ENCODE data around the gene ANKRD24.
"Not testable (repeated sequence)": the region's sequence is repeated elsewhere in the genome, so short reads cannot be mapped to it uniquely, and the experiment has no call there.

Gene ANKRD24

GRCh38 chr19:4144666-4145249 lies 37.7 kb upstream of the ANKRD24 start:
- Histone ChIP-seq H3K36me3 (ENCODE audit: insufficient read depth, low read length) (no peaks in the 10 kb centered on the region), H3K4me3 (no peak overlapping the region), H3K9ac (ENCODE audit: insufficient read length) (no peak overlapping the region), H3K27ac (no peak overlapping the region), H3K9me3 (ENCODE audit: low read depth, low read length) (no peaks in the 10 kb centered on the region)
- DNase-seq (ENCODE audit: low read depth, low spot score): no peak
- TF ChIP-seq FOXP2 (optimal IDR thresholded peaks at IDR 0.05; ENCODE audit: control extremely low read depth, extremely low read length, insufficient read depth): no peak
- TF ChIP-seq POLR2AphosphoS5 (IDR thresholded peaks at IDR 0.05; ENCODE audit: borderline replicate concordance, low read depth, low read length): no peak
- TF ChIP-seq EZH2 (IDR thresholded peaks at IDR 0.05): no peak

- Histone ChIP-seq H3K4me3 (no peak overlapping the region), H3K36me3 (ENCODE audit: insufficient read depth, low read length) (no peaks in the 10 kb centered on the region), H3K9me3 (ENCODE audit: low read depth, low read length) (no peaks in the 10 kb centered on the region), H3K9ac (ENCODE audit: insufficient read length) (no peak overlapping the region), H3K27ac (no peak overlapping the region)
- no peak for DNase-seq (ENCODE audit: low read depth, low spot score)
- no peak for TF ChIP-seq POLR2AphosphoS5 (IDR thresholded peaks at IDR 0.05; ENCODE audit: borderline replicate concordance, low read depth, low read length)
Measured at GRCh38 chr19:4149518-4150288, 32.8 kb upstream of the ANKRD24 start.

GRCh38 chr19:4151623-4152022 lies 30.9 kb upstream of the ANKRD24 start:
- H3K9me3 ChIP-seq (ENCODE audit: low read depth, low read length): no peaks in the 10 kb centered on the region
- no peak for DNase-seq (ENCODE audit: low read depth, low spot score)
- H3K4me3 ChIP-seq: no peak overlapping the region
- no peak overlapping the region for H3K27ac ChIP-seq
- no peak overlapping the region for H3K9ac ChIP-seq (ENCODE audit: insufficient read length)
- TF ChIP-seq EZH2 (IDR thresholded peaks at IDR 0.05) (no peak), FOXP2 (optimal IDR thresholded peaks at IDR 0.05; ENCODE audit: control extremely low read depth, extremely low read length, insufficient read depth) (no peak), POLR2AphosphoS5 (IDR thresholded peaks at IDR 0.05; ENCODE audit: borderline replicate concordance, low read depth, low read length) (no peak)
- H3K36me3 ChIP-seq (ENCODE audit: insufficient read depth, low read length): no peaks in the 10 kb centered on the region

DNA sequence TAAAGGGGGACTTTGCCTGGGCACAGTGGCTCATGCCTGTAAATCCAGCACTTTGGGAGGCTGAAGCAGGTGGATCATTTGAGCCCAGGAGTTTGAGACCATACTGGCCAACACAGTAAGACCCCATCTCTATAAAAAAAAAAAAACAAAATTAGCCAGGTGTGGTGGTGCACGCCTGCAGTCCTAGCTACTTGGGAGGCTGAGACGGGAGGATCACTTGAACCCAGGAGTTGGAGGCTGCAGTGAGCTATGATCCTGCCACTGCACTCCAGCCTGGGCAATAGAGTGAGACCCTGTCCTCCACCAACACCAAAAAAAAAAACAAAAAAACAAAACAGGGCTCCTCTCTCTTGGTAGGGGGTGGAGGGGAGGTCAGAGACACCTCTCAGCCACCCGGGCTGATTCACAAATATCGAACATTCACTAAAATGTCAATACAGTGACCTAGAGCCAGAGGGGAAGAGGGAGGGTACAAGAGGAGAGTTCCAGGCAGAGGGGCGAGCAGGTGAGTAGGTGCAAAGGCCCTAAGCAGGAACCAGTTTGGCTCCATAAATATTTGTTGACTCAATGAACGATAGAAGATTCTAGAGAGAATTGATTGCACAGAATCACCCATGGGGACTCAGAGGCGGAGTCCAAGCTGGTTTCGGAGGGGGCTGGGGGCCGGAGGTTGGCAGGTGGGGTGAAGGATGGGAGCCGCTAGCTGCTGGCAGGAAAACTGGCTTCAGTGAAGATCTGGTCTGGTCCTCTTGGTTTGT lies 30.1 kb upstream of the ANKRD24 start:
- H3K4me3 ChIP-seq: no peak overlapping the region
- no peak overlapping the region for H3K9ac ChIP-seq (ENCODE audit: insufficient read length)
- no peak overlapping the region for H3K27ac ChIP-seq
- H3K9me3 ChIP-seq (ENCODE audit: low read depth, low read length): no peaks in the 10 kb centered on the region
- no peak for DNase-seq (ENCODE audit: low read depth, low spot score)
- no peaks in the 10 kb centered on the region for H3K36me3 ChIP-seq (ENCODE audit: insufficient read depth, low read length)
- no peak for TF ChIP-seq EZH2 (IDR thresholded peaks at IDR 0.05)
- TF ChIP-seq POLR2AphosphoS5 (IDR thresholded peaks at IDR 0.05; ENCODE audit: borderline replicate concordance, low read depth, low read length): no peak
- no peak for TF ChIP-seq FOXP2 (optimal IDR thresholded peaks at IDR 0.05; ENCODE audit: control extremely low read depth, extremely low read length, insufficient read depth)

DNA sequence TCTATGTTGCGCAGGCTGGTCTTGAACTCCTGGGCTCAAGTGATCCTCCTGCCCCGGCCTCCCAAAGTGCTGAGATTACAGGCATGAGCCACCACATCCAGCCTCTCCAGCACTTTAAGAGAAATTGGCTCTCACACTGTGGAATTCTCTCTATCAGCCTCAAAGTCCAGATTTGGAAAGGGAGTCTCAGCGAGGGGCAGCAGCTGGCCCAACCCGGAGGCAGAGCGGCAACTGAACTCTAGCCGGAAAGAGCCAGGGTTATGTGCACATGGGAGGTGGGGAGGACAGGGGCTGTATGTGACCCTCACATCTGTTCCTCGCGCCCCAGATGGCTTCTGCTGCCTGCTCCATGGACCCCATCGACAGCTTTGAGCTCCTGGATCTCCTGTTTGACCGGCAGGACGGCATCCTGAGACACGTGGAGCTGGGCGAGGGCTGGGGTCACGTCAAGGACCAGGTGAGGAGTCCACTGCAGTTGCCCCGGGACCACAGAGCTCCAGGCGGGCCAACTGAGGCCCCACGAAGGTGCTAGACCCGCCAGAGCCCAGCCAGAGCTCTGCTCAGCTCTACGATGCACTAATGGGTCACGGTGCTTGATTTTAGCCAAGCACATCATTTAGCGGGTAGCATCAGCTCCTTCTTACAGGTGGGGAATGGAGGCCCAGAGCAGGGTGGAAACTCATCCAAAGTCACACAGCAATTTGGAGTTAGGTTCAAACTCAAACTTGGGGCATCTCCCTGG lies 27.7 kb upstream of the ANKRD24 start:
- no peak overlapping the region for H3K4me3 ChIP-seq
- no peaks in the 10 kb centered on the region for H3K36me3 ChIP-seq (ENCODE audit: insufficient read depth, low read length)
- H3K9me3 ChIP-seq (ENCODE audit: low read depth, low read length): no peaks in the 10 kb centered on the region
- no peak overlapping the region for H3K27ac ChIP-seq
- DNase-seq (ENCODE audit: low read depth, low spot score): no peak
- no peak for TF ChIP-seq FOXP2 (optimal IDR thresholded peaks at IDR 0.05; ENCODE audit: control extremely low read depth, extremely low read length, insufficient read depth)
- no peak for TF ChIP-seq EZH2 (IDR thresholded peaks at IDR 0.05)
- no peak for TF ChIP-seq POLR2AphosphoS5 (IDR thresholded peaks at IDR 0.05; ENCODE audit: borderline replicate concordance, low read depth, low read length)
- H3K9ac ChIP-seq (ENCODE audit: insufficient read length): no peak overlapping the region

- DNase-seq (ENCODE audit: low read depth, low spot score): no peak
- Histone ChIP-seq H3K4me3 (no peak overlapping the region), H3K36me3 (ENCODE audit: insufficient read depth, low read length) (no peaks in the 10 kb centered on the region), H3K27ac (no peak overlapping the region), H3K9me3 (ENCODE audit: low read depth, low read length) (no peaks in the 10 kb centered on the region), H3K9ac (ENCODE audit: insufficient read length) (no peak overlapping the region)
- TF ChIP-seq FOXP2 (optimal IDR thresholded peaks at IDR 0.05; ENCODE audit: control extremely low read depth, extremely low read length, insufficient read depth) (no peak), POLR2AphosphoS5 (IDR thresholded peaks at IDR 0.05; ENCODE audit: borderline replicate concordance, low read depth, low read length) (no peak), EZH2 (IDR thresholded peaks at IDR 0.05) (no peak)
Measured at GRCh38 chr19:4157164-4157563, 25.3 kb upstream of the ANKRD24 start.

GRCh38 chr19:4157971-4158370 lies 24.5 kb upstream of the ANKRD24 start:
- H3K36me3 ChIP-seq (ENCODE audit: insufficient read depth, low read length); H3K9ac ChIP-seq (ENCODE audit: insufficient read length); H3K4me3 ChIP-seq; H3K27ac ChIP-seq; DNase-seq (ENCODE audit: low read depth, low spot score); H3K9me3 ChIP-seq (ENCODE audit: low read depth, low read length): not testable (repeated sequence)

DNA sequence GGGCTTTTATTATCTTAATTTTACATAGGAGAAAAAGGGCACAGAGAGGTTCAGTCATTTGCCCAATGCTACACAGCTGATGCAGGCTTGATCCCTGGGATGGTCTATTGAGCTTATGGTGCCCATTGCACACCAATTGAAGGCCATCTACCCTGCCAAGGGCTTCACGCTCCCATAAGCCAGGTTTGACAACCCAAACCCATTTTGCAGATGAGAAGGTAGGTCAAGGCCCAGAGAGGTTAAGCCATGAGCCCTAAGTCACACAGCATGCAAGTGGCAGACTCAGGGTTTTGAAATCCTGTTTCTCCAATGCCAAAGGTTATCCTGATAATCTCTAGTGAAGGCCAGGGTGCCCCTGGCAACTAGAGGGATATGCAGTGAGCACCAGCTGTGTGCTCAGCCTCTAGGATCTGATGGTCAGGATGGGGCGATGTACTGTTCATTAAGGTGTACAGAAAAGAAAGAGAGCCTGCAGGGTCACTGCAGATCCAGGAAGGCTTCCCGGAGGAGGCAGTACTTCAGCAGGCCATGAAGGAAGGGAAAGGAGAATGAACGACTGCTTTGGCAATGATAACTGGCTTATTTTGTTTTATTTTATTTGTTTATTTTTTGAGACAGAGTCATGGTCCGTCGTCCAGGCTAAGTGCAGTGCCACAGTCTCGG lies 20.9 kb upstream of the ANKRD24 start:
- Histone ChIP-seq H3K36me3 (ENCODE audit: insufficient read depth, low read length) (no peaks in the 10 kb centered on the region), H3K9me3 (ENCODE audit: low read depth, low read length) (no peaks in the 10 kb centered on the region)
- no peak for TF ChIP-seq POLR2AphosphoS5 (IDR thresholded peaks at IDR 0.05; ENCODE audit: borderline replicate concordance, low read depth, low read length)
- TF ChIP-seq EZH2 (IDR thresholded peaks at IDR 0.05): no peak
- no peak for TF ChIP-seq FOXP2 (optimal IDR thresholded peaks at IDR 0.05; ENCODE audit: control extremely low read depth, extremely low read length, insufficient read depth)

More for the DNA sequence above, 20.9 kb upstream of the ANKRD24 start:
- no peak overlapping the region for H3K9ac ChIP-seq (ENCODE audit: insufficient read length)
- no peak overlapping the region for H3K27ac ChIP-seq
- DNase-seq (ENCODE audit: low read depth, low spot score): no peak
- no peak overlapping the region for H3K4me3 ChIP-seq

All from SK-N-MC (cell line).